ENCODE results near the gene PNMA8A. TPM values are rescaled to one million over a fixed set of nuclear protein-coding genes. Genes with fewer than 3 reads are reported as not detected.
A peak's percentile ranks its signal among the peaks of the same experiment; 100 is the strongest.

The PNMA8A gene
- total RNA-seq, 1 donor from 2014 or later, result 25.8 TPM

- H3K27ac Mint-ChIP-seq, result no peak overlapping the region
- H3K9me3 Mint-ChIP-seq, result peaks cover 10% of the 10 kb centered on the region
- H3K4me1 Mint-ChIP-seq, result peaks cover 1% of the 10 kb centered on the region
- DNase-seq (ENCODE audit: low spot score in 2 of 2, unreplicated experiment in 2 of 2), result no peak
- peaks cover 2% of the 10 kb centered on the region for H3K27me3 Mint-ChIP-seq (ENCODE audit: low read depth)
- TF ChIP-seq CTCF (IDR thresholded peaks at IDR 0.05; ENCODE audit: unreplicated experiment), result no peak
- H3K36me3 Mint-ChIP-seq, result no peaks in the 10 kb centered on the region
- no peak overlapping the region for H3K4me3 Mint-ChIP-seq
Measured at GRCh38 chr19:46514589-46515289, 43.4 kb upstream of the PNMA8A start.

DNA sequence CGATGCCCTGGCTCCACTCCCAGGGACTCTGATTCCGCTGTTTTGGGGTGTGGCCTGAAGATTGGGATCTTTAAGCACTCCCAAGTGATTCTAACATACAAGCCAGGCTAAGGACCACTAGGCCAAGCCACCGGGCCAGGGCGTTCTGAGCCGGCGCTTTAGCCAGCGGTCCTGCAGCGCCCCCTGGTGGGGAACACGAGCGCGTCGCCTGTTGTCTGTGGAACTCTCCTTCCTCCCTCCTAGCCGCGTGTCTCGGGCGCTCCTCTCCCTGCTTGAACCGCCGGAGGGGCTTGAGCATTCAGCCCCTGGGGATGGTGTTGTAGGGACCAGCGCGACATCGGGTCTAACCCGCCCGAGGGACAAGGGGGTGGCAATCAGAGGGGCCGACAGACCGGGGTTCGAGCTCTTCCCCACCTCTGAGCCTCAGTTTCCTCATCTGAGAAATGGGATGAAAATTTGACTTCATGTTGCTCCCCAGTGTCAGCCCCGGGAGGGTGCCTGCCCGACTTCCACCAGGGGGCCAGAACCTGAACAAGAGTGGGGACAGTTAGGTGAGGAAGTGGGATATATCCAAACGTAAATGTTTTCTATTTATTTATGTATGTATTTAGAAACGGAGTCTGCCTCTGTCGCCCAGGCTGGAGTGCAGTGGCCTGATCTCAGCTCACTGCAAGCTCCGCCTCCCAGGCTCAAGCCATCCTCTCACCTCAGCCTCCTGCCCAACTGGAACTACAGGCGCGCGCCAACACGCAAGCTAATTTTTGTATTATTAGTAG is 42.3 kb upstream of the PNMA8A start:
- TF ChIP-seq CTCF (IDR thresholded peaks at IDR 0.05; ENCODE audit: unreplicated experiment), result peak; percentile 97
- H3K9me3 Mint-ChIP-seq, result peaks cover 10% of the 10 kb centered on the region
- H3K4me3 Mint-ChIP-seq, result no peak overlapping the region
- H3K27me3 Mint-ChIP-seq (ENCODE audit: low read depth), result peaks cover 2% of the 10 kb centered on the region
- no peaks in the 10 kb centered on the region for H3K36me3 Mint-ChIP-seq
- peak; percentile 86 to 94 for DNase-seq (ENCODE audit: low spot score in 2 of 2, unreplicated experiment in 2 of 2)
- peaks cover 1% of the 10 kb centered on the region for H3K4me1 Mint-ChIP-seq
- no peak overlapping the region for H3K27ac Mint-ChIP-seq

GRCh38 chr19:46511237-46511636 is 39.9 kb upstream of the PNMA8A start:
- no peak for DNase-seq (ENCODE audit: low spot score in 2 of 2, unreplicated experiment in 2 of 2)
- Mint-ChIP-seq H3K27me3 (ENCODE audit: low read depth) (peaks cover 3% of the 10 kb centered on the region), H3K4me3 (no peak overlapping the region), H3K4me1 (peaks cover 1% of the 10 kb centered on the region), H3K9me3 (peaks cover 10% of the 10 kb centered on the region), H3K27ac (no peak overlapping the region), H3K36me3 (no peaks in the 10 kb centered on the region)
- no peak for TF ChIP-seq CTCF (IDR thresholded peaks at IDR 0.05; ENCODE audit: unreplicated experiment)

- no peak for TF ChIP-seq CTCF (IDR thresholded peaks at IDR 0.05; ENCODE audit: unreplicated experiment)
- Mint-ChIP-seq H3K27me3 (ENCODE audit: low read depth) (peaks cover 2% of the 10 kb centered on the region), H3K36me3 (no peaks in the 10 kb centered on the region), H3K4me3 (no peak overlapping the region), H3K4me1 (no peaks in the 10 kb centered on the region), H3K9me3 (peaks cover 10% of the 10 kb centered on the region), H3K27ac (no peak overlapping the region)
- no peak for DNase-seq (ENCODE audit: low spot score in 2 of 2, unreplicated experiment in 2 of 2)
Measured at GRCh38 chr19:46508206-46508605, 36.8 kb upstream of the PNMA8A start.

DNA sequence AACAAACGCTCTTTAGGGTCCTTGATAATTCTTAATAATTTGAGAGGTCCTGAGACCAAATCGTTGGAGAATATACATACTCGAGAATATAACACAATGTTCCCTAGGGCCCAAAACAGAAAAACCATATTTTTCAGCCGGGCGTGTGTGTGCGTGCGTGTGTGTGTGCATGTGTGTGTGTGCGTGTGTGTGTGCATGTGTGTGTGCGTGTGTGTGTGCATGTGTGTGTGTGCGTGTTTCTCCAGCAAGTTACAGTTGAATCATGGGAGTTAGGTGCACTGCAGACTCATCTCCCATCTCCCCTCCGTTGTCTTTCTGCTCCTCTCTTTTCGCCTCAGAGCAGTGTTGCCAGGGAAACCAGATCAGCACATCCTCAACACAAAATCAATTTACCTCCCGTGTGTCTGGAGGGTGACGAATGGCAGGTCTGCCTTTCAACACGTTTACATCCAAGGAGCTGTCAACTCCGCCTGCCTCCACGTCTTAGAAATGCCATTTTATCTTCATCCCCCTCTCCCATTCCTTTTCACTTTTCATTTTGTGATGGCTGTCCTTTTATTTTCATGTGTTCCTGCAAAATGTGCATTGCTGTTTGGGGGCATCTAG is 32.6 kb upstream of the PNMA8A start:
- peaks cover 2% of the 10 kb centered on the region for H3K27me3 Mint-ChIP-seq (ENCODE audit: low read depth)
- no peak for DNase-seq (ENCODE audit: low spot score in 2 of 2, unreplicated experiment in 2 of 2)
- H3K27ac Mint-ChIP-seq, result no peak overlapping the region
- H3K4me3 Mint-ChIP-seq, result no peak overlapping the region
- H3K9me3 Mint-ChIP-seq, result no peaks in the 10 kb centered on the region
- H3K36me3 Mint-ChIP-seq, result no peaks in the 10 kb centered on the region
- no peak for TF ChIP-seq CTCF (IDR thresholded peaks at IDR 0.05; ENCODE audit: unreplicated experiment)
- H3K4me1 Mint-ChIP-seq, result peaks cover 2% of the 10 kb centered on the region

Measured in mesothelial cell of epicardium (in vitro differentiated cells).